Activated CD8-positive, alpha-beta memory T cell treated with anti-CD3 and anti-CD28 coated beads, Interleukin-2, amount 50 U/mL, for 1 hour (primary cell): ENCODE data around the gene SGMS2.

Source experiments
- DNase-seq: peaks from one replicate; pipeline ENCODE4 v3.0.0-alpha.2; 2020; ENCODE audit errors: extremely low read depth

Gene SGMS2

DNA sequence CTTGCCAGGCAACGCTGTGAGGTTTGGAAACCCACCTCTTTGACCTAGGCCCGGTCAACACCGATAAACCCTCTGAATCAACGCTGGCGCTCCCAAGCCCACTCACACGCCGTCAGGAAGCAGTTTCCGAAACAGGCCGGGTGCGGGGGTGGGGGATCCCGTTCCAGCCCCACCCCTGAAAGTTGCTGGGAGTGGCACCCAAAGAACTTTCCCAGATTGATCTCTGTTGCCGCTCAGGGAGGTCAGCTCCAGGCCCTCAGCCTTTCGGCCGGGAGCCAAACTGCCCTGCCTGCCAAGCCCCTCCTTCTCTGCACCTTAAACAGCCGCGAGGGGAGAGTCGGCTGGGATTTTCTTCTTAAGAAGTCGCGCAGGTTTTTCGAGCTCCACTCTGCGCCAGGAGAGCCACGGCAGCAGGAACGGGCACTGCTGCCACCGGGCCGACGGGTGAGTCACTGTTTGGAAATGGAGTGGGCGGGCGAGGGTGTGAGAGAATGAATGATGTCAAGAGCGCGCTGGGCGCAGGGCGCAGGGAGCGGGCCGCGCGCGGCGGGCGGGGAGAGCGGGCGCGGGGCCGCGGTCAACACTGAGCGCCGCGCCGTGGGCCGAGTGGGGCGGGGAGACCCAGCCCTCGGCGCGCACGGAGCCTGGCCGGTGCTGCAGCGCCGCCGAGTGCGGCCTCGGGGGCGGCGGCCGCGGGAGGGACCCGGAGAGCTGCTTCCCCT lies at the start of gene SGMS2:
SGMS2 (plus strand) TSS at position 583 of the 722 bp plus-strand sequence. CDS start 70,622 bp downstream, outside the sequence.
- DNase-seq: no peak

DNA sequence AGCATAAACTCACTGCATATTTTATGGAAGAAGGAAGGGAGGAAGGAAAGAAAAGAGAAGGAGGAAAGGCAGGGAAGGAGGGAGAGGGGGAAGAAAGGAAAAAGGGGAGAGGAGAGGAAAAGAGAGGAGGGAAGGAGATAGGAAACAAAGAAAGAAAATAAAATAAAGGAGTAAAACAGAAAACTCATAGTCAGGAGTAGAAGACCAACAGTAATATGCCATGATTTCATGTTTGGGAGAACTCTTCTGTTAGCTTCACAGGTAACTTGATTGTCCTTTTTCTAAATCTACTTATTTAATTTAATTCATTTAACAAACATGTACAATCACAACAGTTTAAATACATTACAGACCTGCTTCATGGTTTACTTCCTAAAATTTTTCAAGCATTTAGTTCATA lies 46.8 kb upstream of the SGMS2 start:
- no peak for DNase-seq

DNA sequence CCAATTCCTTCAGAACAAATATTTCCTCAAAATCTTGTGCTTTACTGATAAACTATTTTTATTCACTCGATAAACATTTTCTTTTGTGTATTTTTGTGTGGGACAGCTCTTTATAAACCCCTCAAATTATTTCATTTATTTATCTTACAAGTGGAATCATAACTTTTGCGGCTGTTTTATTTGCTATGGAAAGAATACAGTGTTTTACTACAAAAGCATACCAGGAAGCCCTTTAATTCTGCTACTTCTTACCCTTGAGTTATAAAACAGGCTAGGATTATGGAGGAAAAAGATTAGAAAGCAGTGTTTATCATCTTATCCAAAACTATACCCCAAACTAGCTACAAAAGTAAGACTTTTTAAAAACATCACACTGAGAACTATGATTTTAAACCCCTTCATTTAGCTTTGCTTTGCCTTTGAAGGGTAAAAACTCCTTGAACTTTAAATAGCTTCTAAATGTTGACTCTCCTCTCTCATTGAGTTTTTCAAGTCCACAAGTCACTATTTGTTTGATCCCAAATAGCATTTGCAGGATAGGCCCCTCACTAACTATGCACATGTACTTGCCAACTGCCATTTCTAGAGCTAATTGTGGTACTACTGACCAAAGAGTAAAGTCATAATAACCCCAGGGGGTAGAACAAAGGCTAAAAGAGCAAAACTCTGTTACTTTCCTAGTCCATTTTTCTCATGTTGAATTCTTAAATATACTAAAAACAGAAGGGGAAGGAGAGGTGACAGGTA lies 45.8 kb upstream of the SGMS2 start:
- DNase-seq: no peak

DNA sequence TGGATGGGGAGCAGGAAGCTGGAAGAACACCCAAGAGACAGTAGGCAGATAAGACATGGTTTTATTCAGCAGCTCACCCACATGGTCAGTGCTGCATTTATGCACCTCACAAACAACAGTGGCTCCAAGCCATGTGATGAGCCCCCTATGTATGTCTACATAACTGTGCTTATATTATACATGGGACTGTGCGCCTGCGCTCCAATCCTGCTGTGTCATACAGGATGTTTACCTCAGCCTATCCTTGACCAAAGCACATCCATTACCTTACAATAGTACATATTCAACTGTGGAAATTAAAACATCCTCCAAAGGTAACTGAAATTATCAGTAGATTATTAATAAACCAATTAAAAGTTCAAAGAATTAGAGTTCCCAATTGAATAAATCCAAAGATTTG lies 44.1 kb upstream of the SGMS2 start:
- no peak for DNase-seq

DNA sequence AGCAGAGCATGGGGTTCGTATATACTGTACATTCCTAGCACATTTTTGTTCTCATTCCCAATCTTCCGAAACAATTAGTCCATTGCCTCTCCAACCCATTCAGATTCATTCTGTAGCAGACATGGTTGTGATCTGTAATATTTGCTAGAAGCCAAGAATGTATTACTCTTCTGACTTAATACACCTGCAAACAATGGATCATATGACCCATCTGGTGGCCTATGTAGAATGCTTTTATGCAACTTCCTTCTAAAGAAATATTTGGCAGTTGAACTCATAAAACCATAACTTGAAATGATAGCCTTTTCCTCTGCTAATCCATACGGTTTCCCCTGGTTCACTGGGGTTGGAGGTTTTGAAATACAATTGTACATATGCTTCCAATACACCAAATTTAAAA lies 32.8 kb upstream of the SGMS2 start:
- DNase-seq: no peak

DNA sequence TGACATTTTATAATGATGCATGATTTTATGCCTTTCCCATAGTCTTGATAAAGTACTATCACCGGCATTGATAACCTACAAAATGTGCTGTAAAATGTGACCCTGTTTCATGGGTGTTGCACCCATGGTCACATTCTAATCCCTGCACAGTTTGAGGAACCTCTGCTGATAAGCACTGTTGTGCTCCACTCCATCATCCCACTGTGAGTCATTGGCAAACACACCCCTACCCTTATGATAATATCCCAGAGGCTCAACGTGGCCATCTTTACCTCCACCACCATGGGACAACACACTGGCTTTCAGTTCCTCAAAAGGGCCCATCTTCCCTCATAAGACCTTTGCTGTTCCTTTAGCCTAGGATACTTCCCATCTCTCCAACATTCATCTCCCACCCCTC lies 32.0 kb upstream of the SGMS2 start:
- DNase-seq: no peak

DNA sequence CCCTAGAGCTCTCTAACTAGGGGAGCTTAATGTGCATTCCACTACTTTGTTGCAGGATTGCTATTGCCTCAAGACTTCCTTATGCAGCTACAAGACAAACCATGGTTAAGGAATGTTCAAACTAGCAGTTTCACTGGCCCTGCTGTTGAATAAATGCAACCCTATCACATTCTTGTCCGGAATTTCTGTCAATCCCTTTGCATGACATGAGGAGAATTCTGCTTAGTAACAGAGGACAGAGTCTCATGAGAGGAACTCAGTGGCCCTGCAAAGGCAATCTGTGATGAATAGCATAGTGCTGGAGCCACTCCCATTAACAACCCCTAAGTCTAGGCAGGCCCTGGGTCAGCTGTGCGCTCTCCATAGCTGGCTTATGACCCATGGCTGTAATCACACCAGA lies 30.7 kb upstream of the SGMS2 start:
- no peak for DNase-seq

DNA sequence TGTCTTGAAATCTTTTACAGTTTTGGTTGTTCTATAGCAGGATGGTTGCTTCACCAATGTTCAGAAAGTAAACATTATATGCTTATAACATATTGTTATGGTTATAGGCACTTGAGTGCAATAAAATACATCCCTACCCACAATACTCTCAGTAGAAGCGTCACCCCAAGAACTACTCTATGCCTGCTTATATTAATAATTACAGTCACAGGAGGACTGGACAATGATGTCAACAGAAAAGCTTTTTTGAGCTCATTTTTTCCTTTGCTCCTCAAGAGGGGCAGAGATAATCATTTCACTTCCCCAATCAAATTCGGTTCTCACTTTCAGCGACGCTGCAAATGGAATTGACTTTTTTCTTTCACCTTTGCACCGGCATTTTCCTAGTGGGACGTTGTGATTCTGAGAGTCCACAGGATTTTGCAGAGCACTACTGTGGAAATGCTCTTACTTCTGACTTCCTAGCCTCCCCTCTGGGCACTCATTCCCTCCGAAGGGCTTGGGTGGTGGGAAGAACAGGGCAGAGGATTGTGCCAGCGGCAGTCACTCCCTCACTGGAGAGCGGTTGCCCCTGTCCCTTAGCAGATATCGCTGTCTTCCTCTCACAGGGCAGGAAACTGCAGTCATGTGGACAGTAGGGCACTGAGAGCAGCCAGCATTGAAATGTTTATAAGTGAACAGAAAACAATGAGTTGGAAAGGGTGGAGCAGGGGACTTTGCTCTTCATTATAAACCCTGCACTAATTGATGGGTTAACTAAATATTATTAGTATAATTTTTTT lies 24.9 kb upstream of the SGMS2 start:
- DNase-seq: no peak

DNA sequence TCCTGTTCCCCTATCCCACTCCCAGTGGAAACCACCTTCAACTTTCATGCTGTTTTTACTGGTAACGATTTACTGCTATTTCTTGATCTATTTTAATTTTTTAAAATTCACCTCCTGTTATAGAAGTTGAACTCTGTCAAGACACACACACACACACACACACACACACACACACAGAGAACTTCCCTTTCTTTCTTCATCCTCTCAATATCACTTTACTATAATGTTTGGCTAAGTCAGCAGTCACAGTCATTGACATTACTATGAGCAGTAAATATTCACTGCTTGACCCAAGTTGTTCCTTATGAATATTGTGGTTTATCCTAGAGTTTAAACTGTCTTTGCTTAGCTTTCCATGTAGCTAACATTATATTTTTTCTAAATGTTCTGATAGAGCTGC lies 24.0 kb upstream of the SGMS2 start:
- DNase-seq: no peak

DNA sequence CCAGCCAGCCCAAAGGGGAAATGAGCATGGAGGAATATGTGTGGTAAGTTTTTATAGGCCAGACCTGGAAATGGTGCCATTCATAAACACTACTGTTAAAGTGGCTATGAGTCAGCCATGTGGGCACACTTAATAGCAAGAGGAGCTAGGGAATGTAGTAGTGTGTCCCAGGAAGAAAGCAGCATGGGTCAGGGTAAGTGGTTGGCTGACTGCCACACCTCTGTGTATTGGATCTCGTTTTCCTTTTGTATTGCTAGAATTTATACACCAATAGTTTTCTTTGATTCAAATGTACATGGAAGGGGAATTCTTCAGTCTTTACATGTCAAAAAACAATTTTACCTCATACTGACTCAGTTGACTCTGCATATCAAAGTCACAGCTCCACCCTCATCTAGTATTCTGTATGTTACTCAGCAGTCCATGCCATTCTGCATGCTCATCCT lies 22.9 kb upstream of the SGMS2 start:
- no peak for DNase-seq

DNA sequence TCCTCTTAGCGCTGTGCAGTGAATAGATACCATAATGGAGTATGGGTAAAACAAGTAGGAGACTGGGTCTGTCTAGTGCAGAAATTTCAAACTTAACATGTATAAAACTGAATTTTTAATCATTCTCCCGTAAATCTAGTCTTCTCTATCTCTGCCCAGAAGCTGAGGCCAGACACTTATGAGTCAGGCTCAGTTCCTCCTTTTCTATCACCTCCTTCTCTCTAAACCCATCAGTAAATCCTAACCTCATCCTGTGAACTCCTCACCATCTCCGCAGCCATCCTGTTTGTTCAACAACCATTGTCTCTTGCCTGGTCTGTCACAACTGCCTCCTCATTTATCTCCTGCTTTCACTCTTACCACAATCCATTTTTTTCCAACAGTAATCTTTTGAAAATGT lies 19.8 kb upstream of the SGMS2 start:
- DNase-seq: no peak

DNA sequence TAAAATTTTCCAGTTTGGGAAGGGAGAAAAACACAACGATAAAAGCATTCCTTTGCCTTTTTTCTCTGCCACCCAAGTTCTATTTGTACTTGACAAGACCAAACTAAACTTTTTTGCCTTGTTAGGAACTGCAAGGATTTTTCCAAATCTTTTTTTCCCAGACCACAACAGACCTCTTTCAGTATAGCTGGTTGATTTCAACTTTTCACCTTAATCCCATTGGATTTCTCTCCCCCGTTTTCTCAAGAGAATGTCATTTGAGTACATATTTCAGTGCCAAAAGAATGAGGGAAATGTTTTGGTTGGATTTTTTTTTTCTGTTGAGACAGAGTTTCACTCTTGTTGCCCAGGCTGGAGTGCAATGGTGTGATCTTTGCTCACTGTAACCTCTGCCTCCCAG lies 18.5 kb upstream of the SGMS2 start:
- no peak for DNase-seq

DNA sequence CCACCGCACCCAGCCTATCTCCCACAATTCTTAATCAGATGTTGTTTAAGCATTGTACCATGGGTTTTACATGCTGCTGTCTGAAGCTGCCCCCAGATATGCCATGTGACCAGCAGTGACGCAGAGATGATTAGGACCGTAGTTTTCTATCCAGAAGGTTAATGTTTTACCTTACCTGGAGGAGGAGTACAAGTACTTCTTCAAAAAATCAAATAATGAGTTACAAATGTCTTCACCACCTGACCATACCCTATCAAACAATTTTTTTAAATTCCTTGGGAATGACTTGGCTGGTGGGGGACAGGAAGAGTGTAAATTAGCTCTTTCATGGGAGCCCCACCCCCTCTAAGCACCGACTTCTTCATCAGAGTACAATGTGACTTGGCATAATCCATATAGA lies 16.2 kb upstream of the SGMS2 start:
- DNase-seq: no peak

DNA sequence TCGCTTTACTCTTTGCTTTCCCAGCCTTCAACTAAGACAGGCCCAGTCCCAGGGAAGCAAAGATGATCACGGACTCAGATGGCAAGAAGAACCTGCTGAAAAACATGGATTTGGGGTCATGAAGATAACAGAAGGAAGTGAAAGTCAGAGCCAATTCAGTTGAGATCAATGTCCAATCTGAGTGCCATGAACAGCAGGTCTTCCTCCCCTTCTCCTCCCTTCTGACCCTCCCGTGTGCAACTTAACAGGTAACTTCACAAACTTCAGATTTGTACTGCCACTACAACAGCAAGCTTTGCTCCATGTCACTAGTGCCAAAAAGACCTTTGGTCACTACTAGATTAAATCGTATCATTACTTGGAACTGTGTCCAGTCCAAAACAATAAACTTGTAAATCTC lies 15.5 kb upstream of the SGMS2 start:
- DNase-seq: no peak

DNA sequence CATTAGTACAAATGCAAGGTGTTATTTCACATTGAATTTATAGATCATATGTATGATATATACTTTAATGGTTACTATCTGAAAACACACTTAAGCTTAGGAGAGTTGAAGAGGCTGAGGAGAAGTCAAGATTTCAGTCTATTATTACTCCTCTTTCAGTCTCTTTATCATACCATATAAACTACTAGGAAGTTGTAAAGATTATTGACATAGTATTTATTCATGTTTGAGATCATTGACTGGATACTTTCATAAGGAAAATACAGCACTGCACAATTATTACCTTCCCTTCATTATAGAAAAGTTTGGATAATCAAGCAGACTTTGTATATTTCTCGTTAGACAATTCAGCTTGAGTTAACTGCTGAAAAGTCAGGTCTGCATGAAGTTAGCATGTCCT lies 10.0 kb upstream of the SGMS2 start:
- no peak for DNase-seq

DNA sequence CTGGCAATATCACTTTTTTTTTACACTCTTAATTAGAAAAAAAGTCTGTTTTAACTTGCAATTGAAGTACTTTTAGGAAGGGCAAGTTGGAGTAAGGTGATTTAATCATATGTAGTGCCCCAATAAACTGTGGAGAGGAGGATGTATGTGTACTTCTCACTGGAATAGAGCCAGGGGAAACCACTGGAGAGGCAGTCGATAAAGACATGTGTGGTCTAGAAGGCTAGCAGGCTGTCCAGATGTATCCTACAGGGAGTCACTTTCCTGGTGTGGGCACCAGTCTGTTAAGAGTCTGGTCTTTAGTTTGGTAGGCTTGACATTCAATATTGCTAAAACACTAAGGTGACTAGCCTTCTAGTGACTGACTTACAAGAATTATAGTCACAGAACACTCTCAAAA lies 9.6 kb upstream of the SGMS2 start:
- no peak for DNase-seq

DNA sequence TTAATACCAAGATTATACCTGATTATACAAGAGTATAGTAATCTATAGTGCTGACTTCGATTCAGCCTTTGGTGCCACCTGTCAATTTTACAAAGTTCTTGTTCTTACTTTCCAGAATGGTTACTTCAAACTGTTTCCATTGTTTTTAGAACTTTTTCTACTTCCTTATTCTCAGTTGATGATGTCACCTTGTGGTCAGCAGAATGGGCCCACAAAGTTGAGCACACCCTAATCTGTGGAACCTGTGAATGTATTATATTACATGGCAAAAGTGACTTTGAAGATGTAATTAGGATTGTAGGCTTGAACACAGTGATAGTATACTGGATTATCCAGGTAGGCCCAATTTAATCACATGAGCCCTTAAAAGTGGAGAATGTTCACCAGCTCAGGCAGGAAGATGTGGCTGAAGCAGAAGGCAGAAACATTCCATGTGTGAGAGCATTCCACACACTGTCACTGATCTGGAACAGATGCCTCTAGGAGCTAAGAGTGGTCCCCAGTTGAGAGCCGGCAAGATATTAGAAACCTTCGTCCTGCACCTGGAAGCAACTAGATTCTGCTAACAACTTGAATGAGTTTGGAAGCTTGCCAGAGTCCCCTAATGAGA lies 6.3 kb upstream of the SGMS2 start:
- DNase-seq: no peak

DNA sequence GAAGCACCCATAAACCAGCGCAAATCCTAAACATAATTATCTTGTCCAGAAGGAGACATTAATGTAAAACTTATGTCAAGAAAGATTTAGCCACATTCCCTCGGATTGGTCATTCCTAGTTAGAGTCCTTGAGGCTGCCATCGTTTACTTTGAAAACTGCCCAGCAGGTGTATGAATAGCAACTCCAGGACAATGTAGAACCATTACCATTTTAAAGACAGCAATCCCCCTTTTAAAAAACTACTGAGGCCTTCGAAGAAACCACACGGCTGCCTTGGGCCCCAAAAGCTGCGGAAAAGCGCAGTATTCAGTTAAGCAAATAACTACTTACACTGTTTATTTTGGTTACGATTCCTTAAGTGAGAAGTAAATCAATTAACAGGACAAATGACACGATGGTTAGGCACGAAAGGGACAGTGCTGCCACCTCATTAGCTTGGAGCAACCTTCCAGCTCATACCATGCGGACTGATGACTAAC lies 822 bp upstream of the SGMS2 start:
- DNase-seq: no peak

DNA sequence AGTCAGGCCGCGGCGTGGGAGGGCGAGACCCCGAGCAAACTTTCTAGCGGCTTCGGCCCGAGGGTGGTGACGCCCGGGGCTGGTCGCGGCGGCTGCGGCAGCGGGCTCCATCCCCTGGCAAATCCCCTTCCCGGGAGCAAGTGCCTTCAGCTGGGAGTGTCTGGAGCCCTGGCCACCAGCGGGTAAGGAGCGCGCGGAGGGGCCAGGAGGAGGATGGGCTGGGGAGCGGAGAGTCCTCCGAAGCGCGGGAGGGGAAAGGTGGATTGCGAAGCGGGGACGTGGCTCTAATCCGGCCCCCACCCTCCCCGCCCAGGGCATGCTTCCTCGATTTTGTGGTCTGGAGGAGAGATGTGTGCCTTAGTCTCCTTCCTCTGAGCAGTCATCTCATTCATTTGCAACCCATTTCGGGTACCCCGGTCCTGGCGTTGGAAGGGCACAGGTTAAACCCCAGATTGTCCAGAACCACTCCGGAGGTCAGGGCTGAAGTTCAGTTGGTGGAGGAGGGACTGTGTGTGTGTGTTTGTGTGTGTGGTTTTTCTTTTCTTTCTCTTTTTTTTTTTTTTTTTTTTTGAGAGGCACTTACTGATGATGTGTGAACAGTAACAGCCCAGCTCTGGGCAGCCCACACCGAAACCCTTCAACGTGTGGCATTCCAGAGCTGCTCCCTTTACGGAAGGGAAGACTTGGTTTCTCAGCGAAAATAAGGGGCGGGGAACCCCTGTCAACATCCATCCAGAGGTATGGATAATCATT lies 516 bp downstream of the SGMS2 start:
- no peak for DNase-seq

DNA sequence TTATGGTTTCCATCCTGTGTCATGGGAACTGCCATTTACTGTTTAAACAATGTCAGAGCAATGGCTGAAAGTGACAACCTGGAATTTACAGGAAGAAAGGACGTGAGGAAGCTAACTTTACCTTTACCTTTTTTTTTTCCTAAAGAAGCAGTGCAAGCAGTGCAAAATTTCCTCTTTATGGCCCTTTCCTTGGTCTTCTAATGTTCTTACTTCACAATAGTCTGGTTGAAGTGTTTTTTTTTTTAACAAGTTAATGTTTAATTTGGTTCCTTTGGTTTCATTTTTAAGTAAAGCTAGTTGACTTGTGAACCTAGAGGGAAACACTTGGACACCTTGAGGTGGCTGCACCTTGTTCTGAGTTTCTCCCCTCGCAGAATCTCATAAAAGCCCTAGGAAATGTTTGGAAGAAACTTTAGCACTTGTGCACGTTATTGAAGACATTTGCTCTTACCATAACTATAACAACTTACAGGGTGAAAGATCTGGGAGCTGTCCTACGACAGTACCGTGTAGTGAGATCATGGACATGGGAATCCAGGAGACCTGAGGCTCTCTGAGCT lies 1.8 kb downstream of the SGMS2 start:
- DNase-seq: no peak
